IMR-90 (cell line): ENCODE results near the gene TEK. TPM values are rescaled to one million over a fixed set of nuclear protein-coding genes. Genes with fewer than 3 reads are reported as not detected.

Experiments
- ATAC-seq: fragments of 200-7000 bp; cut with Tn5 transposase; 2 replicates; pipeline ENCODE4 v1.9.1; 2020; ENCODE audit warnings: low read depth, mild to moderate bottlenecking, moderate library complexity
- BruUV-seq: library from RNA; stranded (reverse); fragments of 400-500 nt; replicated peaks from 2 replicates; lab custom pipeline; 2021; lab: Mats Ljungman, UMichigan
- CTCF ChIA-PET: fragments of 300-600 bp; formaldehyde crosslinking; extraction: SDS; loops from one replicate; lab custom pipeline; 2021; ENCODE audit warnings: antibody characterized with exemption; lab: Yijun Ruan, JAX
- POLR2A ChIA-PET: fragments of 300-600 bp; sonication (Branson Sonifier 250); formaldehyde crosslinking; loops from one replicate; lab custom pipeline; 2022; ENCODE audit warnings: antibody characterized with exemption; ENCODE audit not compliant: unreplicated experiment; lab: Charles Lee
- DNase-seq: peaks from one replicate; pipeline ENCODE4 v3.0.0; 2013
- H2AFZ ChIP-seq: replicated peaks from 2 replicates; pipeline ENCODE3; 2013; ENCODE audit warnings: low read length, mild to moderate bottlenecking; ENCODE audit not compliant: poor library complexity
- H2AK5ac ChIP-seq: 2 replicates; pipeline ENCODE4 v1.6.1; 2013; ENCODE audit warnings: low read depth, low read length, inconsistent platforms
- H2AK9ac ChIP-seq: replicated peaks from 2 replicates; pipeline ENCODE3; 2013; ENCODE audit warnings: mild to moderate bottlenecking, low read depth, low read length, moderate library complexity; ENCODE audit not compliant: poor library complexity
- H2BK120ac ChIP-seq: 2 replicates; pipeline ENCODE4 v1.6.1; 2013; ENCODE audit warnings: low read depth, low read length, inconsistent platforms
- H2BK15ac ChIP-seq: 3 replicates; pipeline ENCODE4 v1.6.1; 2013; ENCODE audit warnings: low read depth, low read length, inconsistent platforms
- H2BK20ac ChIP-seq: 2 replicates; pipeline ENCODE4 v1.6.1; 2013; ENCODE audit warnings: low read depth, mild to moderate bottlenecking, inconsistent platforms, low read length, moderate library complexity
- H2BK5ac ChIP-seq: 2 replicates; pipeline ENCODE4 v1.6.1; 2013; ENCODE audit warnings: mild to moderate bottlenecking, low read depth, low read length, inconsistent platforms; ENCODE audit not compliant: poor library complexity, severe bottlenecking
- H3K14ac ChIP-seq: replicated peaks from 2 replicates; pipeline ENCODE4 v1.6.1; 2013; ENCODE audit warnings: low read depth, low read length, inconsistent platforms
- H3K18ac ChIP-seq: 2 replicates; pipeline ENCODE4 v1.6.1; 2013; ENCODE audit warnings: low read depth, low read length, control low read depth
- H3K23ac ChIP-seq: 2 replicates; pipeline ENCODE4 v1.6.1; 2013; ENCODE audit warnings: low read depth, low read length, inconsistent platforms
- H3K27ac ChIP-seq: 2 replicates; pipeline ENCODE4 v1.5.1; 2013; ENCODE audit warnings: mild to moderate bottlenecking, control low read depth, low read length; ENCODE audit not compliant: insufficient read depth
- H3K27me3 ChIP-seq: 2 replicates; pipeline ENCODE4 v1.6.1; 2013; ENCODE audit warnings: low read length; ENCODE audit not compliant: control insufficient read depth, insufficient read depth
- H3K36me3 ChIP-seq: 2 replicates; pipeline ENCODE4 v1.6.1; 2013; ENCODE audit warnings: low read length, mixed read lengths; ENCODE audit not compliant: control insufficient read depth, insufficient read depth
- H3K4ac ChIP-seq: 2 replicates; pipeline ENCODE4 v1.6.1; 2013; ENCODE audit warnings: low read depth, low read length, inconsistent platforms
- H3K4me1 ChIP-seq: 2 replicates; pipeline ENCODE4 v1.6.1; 2013; ENCODE audit warnings: low read length, mixed read lengths; ENCODE audit not compliant: control insufficient read depth, insufficient read depth
- H3K4me2 ChIP-seq: 2 replicates; pipeline ENCODE4 v1.6.1; 2013; ENCODE audit warnings: low read depth, mild to moderate bottlenecking, control low read depth, low read length, moderate library complexity
- H3K4me3 ChIP-seq: 2 replicates; pipeline ENCODE4 v1.5.1; 2013; ENCODE audit warnings: low read depth, mild to moderate bottlenecking, control low read depth, low read length, moderate library complexity; ENCODE audit not compliant: insufficient read depth
- H3K56ac ChIP-seq: 2 replicates; pipeline ENCODE4 v1.6.1; 2013; ENCODE audit warnings: low read length, inconsistent platforms; ENCODE audit not compliant: insufficient read depth; ENCODE audit errors: extremely low read depth
- H3K79me1 ChIP-seq, 2 experiments: 2 replicates each; pipeline ENCODE4 v1.6.1; 2013; ENCODE audit warnings: low read length in 2 of 2, inconsistent platforms in 1 of 2, low read depth in 1 of 2
- H3K9ac ChIP-seq: 2 replicates; pipeline ENCODE4 v1.6.1; 2013; ENCODE audit warnings: low read depth, low read length, control low read depth
- H3K9me1 ChIP-seq: 2 replicates; pipeline ENCODE4 v1.6.1; 2013; ENCODE audit warnings: low read length, inconsistent platforms; ENCODE audit not compliant: insufficient read depth
- H3K9me3 ChIP-seq: 2 replicates; pipeline ENCODE4 v1.6.1; 2013; ENCODE audit warnings: low read length; ENCODE audit not compliant: control insufficient read depth, insufficient read depth
- H4K20me1 ChIP-seq: 2 replicates; pipeline ENCODE4 v1.6.1; 2013; ENCODE audit warnings: low read length, inconsistent platforms; ENCODE audit not compliant: insufficient read depth
- H4K5ac ChIP-seq: 2 replicates; pipeline ENCODE4 v1.6.1; 2013; ENCODE audit warnings: mild to moderate bottlenecking, low read depth, low read length, control low read depth
- H4K8ac ChIP-seq, 2 experiments: 2 replicates each; pipeline ENCODE4 v1.6.1; 2013; ENCODE audit warnings: low read depth in 2 of 2, low read length in 2 of 2, control low read depth in 1 of 2, inconsistent platforms in 1 of 2
- H4K91ac ChIP-seq: 2 replicates; pipeline ENCODE4 v1.6.1; 2013; ENCODE audit warnings: low read depth, low read length, inconsistent platforms; ENCODE audit not compliant: insufficient read depth
- BHLHE40 ChIP-seq: fragments of 150-350 bp; IDR thresholded peaks from 2 replicates; pipeline ENCODE4 v1.6.1; 2016; ENCODE audit warnings: mild to moderate bottlenecking, low read depth, low read length
- CEBPB ChIP-seq: IDR thresholded peaks from 2 replicates; pipeline ENCODE4 v1.6.1; 2012; ENCODE audit warnings: low read depth, low read length, improper control_type of control experiment
- CHD1 ChIP-seq: IDR thresholded peaks from 2 replicates; pipeline ENCODE4 v1.6.1; 2012; ENCODE audit warnings: low read depth, low read length, improper control_type of control experiment
- ELK1 ChIP-seq: fragments of 150-350 bp; IDR thresholded peaks from 2 replicates; pipeline ENCODE4 v1.6.1; 2016; ENCODE audit warnings: low read depth, mild to moderate bottlenecking, low read length, moderate library complexity, borderline replicate concordance
- FOS ChIP-seq: fragments of 150-350 bp; IDR thresholded peaks from 2 replicates; pipeline ENCODE4 v1.6.1; 2016; ENCODE audit warnings: low read depth, low read length
- MAFK ChIP-seq: IDR thresholded peaks from 2 replicates; pipeline ENCODE4 v1.6.1; 2012; ENCODE audit warnings: low read depth, low read length, improper control_type of control experiment
- MAZ ChIP-seq: IDR thresholded peaks from 2 replicates; pipeline ENCODE4 v1.6.1; 2012; ENCODE audit warnings: low read depth, mild to moderate bottlenecking, low read length, improper control_type of control experiment, moderate library complexity, borderline replicate concordance
- MXI1 ChIP-seq: IDR thresholded peaks from 2 replicates; pipeline ENCODE4 v1.6.1; 2012; ENCODE audit warnings: low read depth, mild to moderate bottlenecking, low read length, moderate library complexity, borderline replicate concordance
- NFE2L2 ChIP-seq: fragments of 150-350 bp; IDR thresholded peaks from 2 replicates; pipeline ENCODE4 v1.6.1; 2016; ENCODE audit warnings: low read depth, mild to moderate bottlenecking, low read length
- POLR2A ChIP-seq: IDR thresholded peaks from 2 replicates; pipeline ENCODE4 v1.6.1; 2012; ENCODE audit warnings: mild to moderate bottlenecking, low read depth, low read length
- RAD21 ChIP-seq: IDR thresholded peaks from 2 replicates; pipeline ENCODE4 v1.6.1; 2012; ENCODE audit warnings: low read length, improper control_type of control experiment
- RCOR1 ChIP-seq: IDR thresholded peaks from 2 replicates; pipeline ENCODE4 v1.6.1; 2012; ENCODE audit warnings: mild to moderate bottlenecking, low read length, improper control_type of control experiment; ENCODE audit not compliant: insufficient replicate concordance
- RFX5 ChIP-seq: IDR thresholded peaks from 2 replicates; pipeline ENCODE4 v1.8.0; 2012; ENCODE audit warnings: low read depth, mild to moderate bottlenecking, low read length, moderate library complexity
- SMC3 ChIP-seq: fragments of 150-350 bp; IDR thresholded peaks from 2 replicates; pipeline ENCODE4 v1.6.1; 2016; ENCODE audit warnings: low read depth, mild to moderate bottlenecking, antibody characterized with exemption, low read length, moderate library complexity
- USF2 ChIP-seq: fragments of 150-350 bp; IDR thresholded peaks from 2 replicates; pipeline ENCODE4 v1.6.1; 2017; ENCODE audit warnings: mild to moderate bottlenecking, antibody characterized with exemption, low read length, low read depth
- WGBS, 2 experiments: methylation state at CpG; one replicate each; pipeline versions ENCODE4 v1.1.5 to v1.1.7; 2013; ENCODE audit warnings: missing lambda C conversion rate in 2 of 2; ENCODE audit not compliant: insufficient read length in 1 of 2; ENCODE audit errors: extremely low coverage in 2 of 2; 5-methylcytosine and 5-hydroxymethylcytosine counted together
- dilution Hi-C: fragments of 300-500 bp; cut with HindIII; formaldehyde crosslinking; loops from one replicate; pipeline ENCODE4 v1.14.3; 2018; ENCODE audit warnings: low sequenced_read_pairs; ENCODE audit not compliant: unreplicated experiment
- in situ Hi-C: fragments of 300-500 bp; cut with MboI; formaldehyde crosslinking; loops from 3 replicates; pipeline ENCODE4 v1.14.3; 2019; ENCODE audit warnings: low sequenced_read_pairs, inconsistent platforms, mixed read lengths
- intact Hi-C: fragments of 100-400 bp; cut with micrococcal nuclease; formaldehyde crosslinking; loops from 2 replicates; pipeline ENCODE4 v1.10.0; 2022
- polyA plus RNA-seq, 3 experiments: library from polyadenylated mRNA; depleted of rRNA; stranded (reverse); fragments of >200 nt; gene quantifications; 2 replicates each; pipeline ENCODE4 v1.2.3, GENCODE V29; 2012; ENCODE audit warnings: low replicate concordance in 1 of 3
- total RNA-seq: library from RNA; depleted of rRNA; stranded (reverse); fragments of >200 nt; gene quantifications from 2 replicates; pipeline ENCODE4 v1.2.3, GENCODE V29; 2012

TEK gene
- total and polyA plus RNA-seq, 2 of the 4 experiments (the other 2 are of a cell fraction), result 6.3 to 11.7 TPM

DNA sequence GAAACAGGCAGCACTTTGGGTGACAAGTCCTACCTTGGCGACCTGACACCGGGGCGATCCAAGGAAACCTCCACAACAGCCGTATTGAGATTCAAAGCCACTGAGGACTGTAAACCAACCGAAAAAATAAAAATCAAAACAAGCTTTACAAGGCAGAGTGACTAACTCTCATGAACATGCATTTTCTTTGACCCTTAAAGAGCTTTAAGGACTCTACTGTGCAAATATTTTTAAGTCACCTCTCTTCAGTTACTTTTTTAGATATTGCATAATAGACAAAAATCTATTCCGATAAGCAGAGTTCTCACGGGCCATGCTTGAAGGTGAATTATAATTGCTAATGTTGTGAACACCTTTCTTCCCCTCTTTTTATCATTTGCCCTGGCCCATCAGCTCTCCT, 149.6 kb downstream of the TEK start:
- Histone ChIP-seq H3K56ac (no peak overlapping the region), H3K18ac (no peak overlapping the region), H2BK15ac (no peak overlapping the region), H3K4me2 (no peak overlapping the region), H3K36me3 (no peaks in the 10 kb centered on the region), H3K14ac (no peak overlapping the region), H3K27ac (no peak overlapping the region), H2AK5ac (no peak overlapping the region), H3K4me3 (no peak overlapping the region), H3K4me1 (no peaks in the 10 kb centered on the region), H3K9me1 (no peaks in the 10 kb centered on the region), H3K27me3 (peaks cover 11% of the 10 kb centered on the region), H3K23ac (no peak overlapping the region), H2BK5ac (no peak overlapping the region), H3K79me1 (no peaks in the 10 kb centered on the region), H2BK20ac (no peak overlapping the region), H3K9me3 (no peaks in the 10 kb centered on the region), H2AFZ (no peak overlapping the region), H3K4ac (no peak overlapping the region), H4K91ac (no peak overlapping the region), H4K20me1 (no peaks in the 10 kb centered on the region), H2BK120ac (no peak overlapping the region), H2AK9ac (no peak overlapping the region), H4K5ac (no peak overlapping the region), H3K9ac (no peak overlapping the region), H4K8ac (no peak overlapping the region)
- ATAC-seq (no peak), DNase-seq (no peak)
- TF ChIP-seq USF2, result no peak
- TF ChIP-seq MAFK, result no peak
- no peak for TF ChIP-seq RFX5
- TF ChIP-seq ELK1, result no peak
- no peak for TF ChIP-seq MAZ
- TF ChIP-seq NFE2L2, result no peak
- no peak for TF ChIP-seq MXI1
- no peak for TF ChIP-seq CHD1
- TF ChIP-seq RCOR1, result no peak
- TF ChIP-seq RAD21, result no peak
- no peak for TF ChIP-seq SMC3
- no peak for TF ChIP-seq BHLHE40
- TF ChIP-seq CEBPB, result no peak
- TF ChIP-seq POLR2A, result no peak
- no peak for TF ChIP-seq FOS
- BruUV-seq, result no TSS peak
- ChIA-PET POLR2A (no interaction called here), CTCF (interaction anchor here (0.7 kb wide), 1 partner anchor 10 kb away, joined by 3 read pairs; no protein-coding TSS in a partner anchor)
- 100% methylated on average over 1 of the region's 7 CpGs; no CpG with 5 or more reads in 1 of the 2 experiments for whole genome bisulfite sequencing, 2 experiments
- in situ Hi-C loops, result no loop called here
- dilution Hi-C loops, result no loop called here
- intact Hi-C loops, result no loop called here
